RWPE2 (cell line): ENCODE results near the gene HPSE2.

Experiments
- ATAC-seq: fragments of 200-7000 bp; cut with Tn5 transposase; 3 replicates; pipeline ENCODE4 v1.9.1; 2021; ENCODE audit warnings: low read depth
- DNase-seq: peaks from one replicate; pipeline ENCODE4 v3.0.0-alpha.2; 2020; ENCODE audit warnings: low spot score
- H3K27ac ChIP-seq: fragments of 450-650 bp; 2 replicates; pipeline ENCODE4 v1.5.1; 2017; ENCODE audit warnings: mild to moderate bottlenecking; ENCODE audit not compliant: poor library complexity, severe bottlenecking
- H3K27me3 ChIP-seq: fragments of 250-450 bp; sonication (Bioruptor Pico); 2 replicates; pipeline ENCODE4 v1.5.1; 2021; ENCODE audit warnings: mild to moderate bottlenecking, moderate library complexity; ENCODE audit not compliant: insufficient read depth, poor library complexity, severe bottlenecking
- H3K36me3 ChIP-seq: fragments of 250-450 bp; sonication (Bioruptor Pico); 2 replicates; pipeline ENCODE4 v1.5.1; 2020; ENCODE audit warnings: low read depth, mild to moderate bottlenecking, moderate library complexity
- H3K4me1 ChIP-seq: fragments of 250-450 bp; sonication (Bioruptor Pico); 2 replicates; pipeline ENCODE4 v1.5.1; 2021; ENCODE audit warnings: mild to moderate bottlenecking, moderate library complexity; ENCODE audit not compliant: insufficient read depth, poor library complexity, severe bottlenecking
- H3K4me3 ChIP-seq: fragments of 250-450 bp; sonication (Bioruptor Pico); 2 replicates; pipeline ENCODE4 v1.5.1; 2021; ENCODE audit warnings: mild to moderate bottlenecking, moderate library complexity; ENCODE audit not compliant: severe bottlenecking
- H3K9me3 ChIP-seq: fragments of 250-450 bp; sonication (Bioruptor Pico); 2 replicates; pipeline ENCODE4 v1.5.1; 2021; ENCODE audit warnings: mild to moderate bottlenecking, moderate library complexity; ENCODE audit not compliant: severe bottlenecking
- TF ChIP-seq, protein P1 (sequence below): fragments of 450-650 bp; IDR thresholded peaks from one replicate; pipeline ENCODE4 v1.5.1; 2017; ENCODE audit warnings: mild to moderate bottlenecking, moderate library complexity; ENCODE audit not compliant: poor library complexity, severe bottlenecking

HPSE2 gene

DNA sequence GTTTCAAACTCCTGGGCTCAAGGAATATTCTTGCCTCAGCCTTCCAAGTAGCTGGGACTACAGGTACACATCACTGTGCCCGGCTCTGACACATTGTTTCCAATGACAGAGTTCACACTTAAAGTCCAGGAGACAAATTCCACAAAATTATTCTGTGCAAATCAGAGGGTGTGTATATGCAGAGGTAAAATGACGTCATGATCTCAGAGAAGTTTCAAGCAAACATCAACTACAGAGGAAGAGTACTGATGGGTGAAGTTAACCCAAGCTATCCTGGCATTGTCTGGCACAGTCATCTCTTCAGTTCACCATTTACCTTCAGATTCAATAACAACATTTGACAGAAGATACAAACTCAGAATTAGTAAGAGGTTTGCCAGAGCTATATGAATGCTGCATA is 388.9 kb downstream of the HPSE2 start:
- Histone ChIP-seq H3K27me3 (no peaks in the 10 kb centered on the region), H3K27ac (no peak overlapping the region), H3K36me3 (no peaks in the 10 kb centered on the region), H3K9me3 (no peaks in the 10 kb centered on the region), H3K4me1 (no peaks in the 10 kb centered on the region), H3K4me3 (no peak overlapping the region)
- no peak for ATAC-seq
- TF ChIP-seq, protein P1, sequence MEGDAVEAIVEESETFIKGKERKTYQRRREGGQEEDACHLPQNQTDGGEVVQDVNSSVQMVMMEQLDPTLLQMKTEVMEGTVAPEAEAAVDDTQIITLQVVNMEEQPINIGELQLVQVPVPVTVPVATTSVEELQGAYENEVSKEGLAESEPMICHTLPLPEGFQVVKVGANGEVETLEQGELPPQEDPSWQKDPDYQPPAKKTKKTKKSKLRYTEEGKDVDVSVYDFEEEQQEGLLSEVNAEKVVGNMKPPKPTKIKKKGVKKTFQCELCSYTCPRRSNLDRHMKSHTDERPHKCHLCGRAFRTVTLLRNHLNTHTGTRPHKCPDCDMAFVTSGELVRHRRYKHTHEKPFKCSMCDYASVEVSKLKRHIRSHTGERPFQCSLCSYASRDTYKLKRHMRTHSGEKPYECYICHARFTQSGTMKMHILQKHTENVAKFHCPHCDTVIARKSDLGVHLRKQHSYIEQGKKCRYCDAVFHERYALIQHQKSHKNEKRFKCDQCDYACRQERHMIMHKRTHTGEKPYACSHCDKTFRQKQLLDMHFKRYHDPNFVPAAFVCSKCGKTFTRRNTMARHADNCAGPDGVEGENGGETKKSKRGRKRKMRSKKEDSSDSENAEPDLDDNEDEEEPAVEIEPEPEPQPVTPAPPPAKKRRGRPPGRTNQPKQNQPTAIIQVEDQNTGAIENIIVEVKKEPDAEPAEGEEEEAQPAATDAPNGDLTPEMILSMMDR, result no peak
- DNase-seq, result no peak

DNA sequence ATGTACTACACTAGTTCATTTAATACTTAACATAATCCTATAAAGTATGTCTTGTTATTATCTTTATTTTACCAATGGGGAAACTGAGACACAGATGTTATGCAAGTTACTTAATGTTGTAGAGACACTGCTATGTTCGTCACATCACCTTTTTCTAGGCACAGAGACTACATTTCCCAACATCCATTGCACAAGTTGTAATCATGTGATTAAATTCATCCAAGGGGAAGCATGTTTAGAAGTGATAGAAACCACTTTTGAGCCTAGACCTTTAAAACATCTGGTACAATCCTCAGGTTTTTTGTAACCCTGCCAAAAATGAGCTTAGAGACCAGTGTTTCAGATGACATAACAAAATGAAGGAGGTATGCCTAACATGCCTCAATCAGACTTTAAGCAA is 402.1 kb downstream of the HPSE2 start:
- no peak for DNase-seq
- Histone ChIP-seq H3K4me1 (no peaks in the 10 kb centered on the region), H3K27me3 (no peaks in the 10 kb centered on the region), H3K27ac (no peak overlapping the region), H3K9me3 (no peaks in the 10 kb centered on the region), H3K36me3 (no peaks in the 10 kb centered on the region), H3K4me3 (no peak overlapping the region)
- ATAC-seq, result no peak
- TF ChIP-seq, protein P1, result no peak

DNA sequence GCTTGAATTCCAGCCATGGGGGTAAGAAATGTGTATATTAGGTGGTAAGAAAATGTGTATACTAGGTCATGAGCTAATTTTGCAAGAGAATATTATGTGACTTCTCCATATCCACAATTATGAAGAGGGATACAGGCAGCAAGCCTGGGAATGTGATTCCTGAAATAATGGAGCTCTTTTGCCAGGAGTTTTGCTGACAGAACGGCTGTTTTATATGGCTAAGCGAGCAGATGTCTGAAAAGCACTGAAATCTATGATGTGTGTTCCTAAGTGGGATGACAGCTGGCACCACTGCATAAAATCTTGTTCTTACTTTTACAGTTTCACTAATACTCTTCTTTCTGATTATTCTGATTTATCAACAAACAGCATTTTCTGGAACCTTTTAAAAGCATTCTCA is 402.9 kb downstream of the HPSE2 start:
- H3K9me3 ChIP-seq, result no peaks in the 10 kb centered on the region
- DNase-seq (no peak), ATAC-seq (no peak)
- no peaks in the 10 kb centered on the region for H3K36me3 ChIP-seq
- no peak overlapping the region for H3K4me3 ChIP-seq
- H3K27me3 ChIP-seq, result no peaks in the 10 kb centered on the region
- TF ChIP-seq, protein P1, result no peak
- no peaks in the 10 kb centered on the region for H3K4me1 ChIP-seq
- no peak overlapping the region for H3K27ac ChIP-seq

DNA sequence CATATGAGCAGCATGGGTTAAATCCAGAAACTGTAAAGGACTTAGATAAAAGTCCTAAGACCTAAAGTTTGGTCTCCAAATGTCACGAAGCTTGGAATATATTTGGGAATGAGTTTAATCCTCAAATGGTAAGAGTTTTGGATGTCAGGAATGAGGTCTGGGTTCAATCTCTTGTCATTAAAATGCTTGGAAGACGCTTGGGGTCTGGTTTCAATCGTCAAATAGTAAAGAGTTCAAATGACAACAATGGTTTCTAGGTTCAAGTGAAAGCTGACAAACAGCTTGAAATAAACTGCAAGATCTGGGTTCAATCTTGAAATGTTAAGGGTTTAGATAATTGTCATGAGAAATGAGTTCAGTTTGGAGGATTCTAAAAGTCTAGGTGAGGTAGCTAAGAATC is 403.5 kb downstream of the HPSE2 start:
- Histone ChIP-seq H3K27ac (no peak overlapping the region), H3K36me3 (no peaks in the 10 kb centered on the region), H3K9me3 (no peaks in the 10 kb centered on the region), H3K4me3 (no peak overlapping the region), H3K4me1 (no peaks in the 10 kb centered on the region), H3K27me3 (no peaks in the 10 kb centered on the region)
- DNase-seq (no peak), ATAC-seq (no peak)
- TF ChIP-seq, protein P1, result no peak

DNA sequence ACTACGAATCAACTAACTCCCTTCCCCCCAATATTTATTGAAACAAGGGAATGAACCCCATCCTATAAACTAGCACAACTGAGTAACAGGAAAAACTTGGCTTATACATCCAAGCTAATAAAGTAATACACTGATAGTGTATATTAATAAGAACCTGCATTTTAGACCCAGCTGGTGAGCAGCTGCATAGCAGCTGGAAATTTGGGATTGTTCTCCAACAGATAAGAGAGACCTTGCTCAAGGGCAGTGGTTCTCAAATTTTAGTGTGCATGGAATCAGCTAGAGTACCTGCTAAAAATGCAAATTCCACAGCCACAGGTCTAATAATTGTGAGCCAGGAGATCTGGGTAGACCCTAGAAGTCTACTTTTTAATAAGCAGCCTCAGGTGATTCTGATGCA is 404.3 kb downstream of the HPSE2 start:
- no peak for DNase-seq

More for the DNA sequence above, 404.3 kb downstream of the HPSE2 start:
- no peak for ATAC-seq
- no peaks in the 10 kb centered on the region for H3K36me3 ChIP-seq
- TF ChIP-seq, protein P1, result no peak
- no peak overlapping the region for H3K4me3 ChIP-seq
- H3K9me3 ChIP-seq, result no peaks in the 10 kb centered on the region
- no peak overlapping the region for H3K27ac ChIP-seq
- no peaks in the 10 kb centered on the region for H3K4me1 ChIP-seq
- no peaks in the 10 kb centered on the region for H3K27me3 ChIP-seq
